Gastrocnemius medialis (tissue), 4 donors: Measurements from ENCODE around the gene AK2. TPM values are rescaled to one million over a fixed set of nuclear protein-coding genes. Genes with fewer than 3 reads are reported as not detected.

Experiments
- ATAC-seq, 2 donors: fragments of 150-250 bp; one replicate each; pipeline ENCODE4 v1.9.1; 2016
- DNase-seq, 2 donors: peaks; one replicate each; pipeline ENCODE4 v3.0.0-alpha.2; 2019
- H3K27ac ChIP-seq, 4 donors: fragments of 200-600 bp; sonication (generic); 1 replicate in 1 of 4; 2 replicates in 3 of 4; pipeline ENCODE4 v1.5.1; 2016 to 2018; ENCODE audit warnings: mild to moderate bottlenecking in 2 of 4, moderate library complexity in 1 of 4
- H3K27me3 ChIP-seq, 3 donors: fragments of 200-600 bp; sonication (generic) in 2 of 3; 1 replicate in 1 of 3; 2 replicates in 2 of 3; pipeline versions ENCODE4 v1.5.1 to v1.6.0; 2016 to 2019; ENCODE audit warnings: mild to moderate bottlenecking in 1 of 3, moderate library complexity in 1 of 3
- H3K36me3 ChIP-seq, 2 donors: fragments of 200-600 bp; sonication (generic) in 1 of 2; one replicate each; pipeline ENCODE4 v1.5.1; 2017 to 2018
- H3K4me1 ChIP-seq, 2 donors: fragments of 200-600 bp; sonication (generic) in 1 of 2; one replicate each; pipeline ENCODE4 v1.5.1; 2016 to 2017; ENCODE audit warnings: mild to moderate bottlenecking in 2 of 2
- H3K4me3 ChIP-seq, 4 donors: fragments of 200-600 bp; sonication (generic) in 3 of 4; 1 replicate in 1 of 4; 2 replicates in 3 of 4; pipeline ENCODE4 v1.5.1; 2016 to 2019; ENCODE audit warnings: mild to moderate bottlenecking in 2 of 4
- H3K9me3 ChIP-seq, 3 donors: fragments of 200-600 bp; sonication (generic) in 2 of 3; 1 replicate in 1 of 3; 2 replicates in 2 of 3; pipeline ENCODE4 v1.5.1; 2016 to 2019
- POLR2A ChIP-seq, 2 donors: fragments of 450-650 bp; IDR thresholded peaks; one replicate each; pipeline ENCODE4 v1.6.1; 2017; ENCODE audit warnings: antibody characterized with exemption in 2 of 2, mild to moderate bottlenecking in 2 of 2, moderate library complexity in 2 of 2
- in situ Hi-C, 4 donors: fragments of 200-750 bp; cut with MboI; loops; one replicate each; pipeline versions ENCODE4 v1.15.0 to v1.8.0; 2017; ENCODE audit warnings: low sequenced_read_pairs in 4 of 4
- intact Hi-C: fragments of 100-400 bp; cut with DNase I; formaldehyde crosslinking; loops from one replicate; pipeline ENCODE4 v1.15.1; 2023; ENCODE audit warnings: low total_unique reads
- total RNA-seq, 4 donors: library from RNA; depleted of rRNA; stranded (reverse); fragments of >200 nt; gene quantifications; one replicate each; pipeline versions ENCODE4 v1.1.0 to v1.2.3, GENCODE V29; 2016
- TF ChIP-seq, protein P1 (sequence below), 5 experiments: fragments of 450-650 bp in 3 of 5; fragments of 200-600 bp in 2 of 5; sonication (generic) in 2 of 5; IDR thresholded peaks in 4 of 5; conservative IDR thresholded peaks in 1 of 5; 1 replicate in 4 of 5; 2 replicates in 1 of 5; pipeline ENCODE4 v1.5.1; 2016 to 2019; ENCODE audit warnings: antibody characterized with exemption in 5 of 5, mild to moderate bottlenecking in 3 of 5, moderate library complexity in 3 of 5

AK2 gene
- total RNA-seq, 4 donors from 2014 or later, result 125 to 261 (median 152) TPM

- H3K4me3 ChIP-seq, result no peak overlapping the region
- no peak for TF ChIP-seq POLR2A (IDR thresholded peaks at IDR 0.05)
- TF ChIP-seq, protein P1, sequence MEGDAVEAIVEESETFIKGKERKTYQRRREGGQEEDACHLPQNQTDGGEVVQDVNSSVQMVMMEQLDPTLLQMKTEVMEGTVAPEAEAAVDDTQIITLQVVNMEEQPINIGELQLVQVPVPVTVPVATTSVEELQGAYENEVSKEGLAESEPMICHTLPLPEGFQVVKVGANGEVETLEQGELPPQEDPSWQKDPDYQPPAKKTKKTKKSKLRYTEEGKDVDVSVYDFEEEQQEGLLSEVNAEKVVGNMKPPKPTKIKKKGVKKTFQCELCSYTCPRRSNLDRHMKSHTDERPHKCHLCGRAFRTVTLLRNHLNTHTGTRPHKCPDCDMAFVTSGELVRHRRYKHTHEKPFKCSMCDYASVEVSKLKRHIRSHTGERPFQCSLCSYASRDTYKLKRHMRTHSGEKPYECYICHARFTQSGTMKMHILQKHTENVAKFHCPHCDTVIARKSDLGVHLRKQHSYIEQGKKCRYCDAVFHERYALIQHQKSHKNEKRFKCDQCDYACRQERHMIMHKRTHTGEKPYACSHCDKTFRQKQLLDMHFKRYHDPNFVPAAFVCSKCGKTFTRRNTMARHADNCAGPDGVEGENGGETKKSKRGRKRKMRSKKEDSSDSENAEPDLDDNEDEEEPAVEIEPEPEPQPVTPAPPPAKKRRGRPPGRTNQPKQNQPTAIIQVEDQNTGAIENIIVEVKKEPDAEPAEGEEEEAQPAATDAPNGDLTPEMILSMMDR (IDR thresholded peaks at IDR 0.05 in 4 of 5, conservative IDR thresholded peaks at IDR 0.05 in 1 of 5), result no peak
- intact Hi-C loops, result loop anchor here (5.0 kb wide), 2 partner anchors 78 to 297 kb away; partner anchors contain the start of gene RNF19B
- H3K36me3 ChIP-seq, result no peaks in the 10 kb centered on the region
- in situ Hi-C loops, result no loop called here
- DNase-seq (no peak), ATAC-seq (no peak)
- peaks cover 26 to 39% of the 10 kb centered on the region in 2 donors for H3K4me1 ChIP-seq
- no peak overlapping the region for H3K27ac ChIP-seq
- no peaks in the 10 kb centered on the region for H3K27me3 ChIP-seq
- no peaks in the 10 kb centered on the region for H3K9me3 ChIP-seq
Measured at GRCh38 chr1:33039840-33040239, 3.2 kb upstream of the AK2 start.

DNA sequence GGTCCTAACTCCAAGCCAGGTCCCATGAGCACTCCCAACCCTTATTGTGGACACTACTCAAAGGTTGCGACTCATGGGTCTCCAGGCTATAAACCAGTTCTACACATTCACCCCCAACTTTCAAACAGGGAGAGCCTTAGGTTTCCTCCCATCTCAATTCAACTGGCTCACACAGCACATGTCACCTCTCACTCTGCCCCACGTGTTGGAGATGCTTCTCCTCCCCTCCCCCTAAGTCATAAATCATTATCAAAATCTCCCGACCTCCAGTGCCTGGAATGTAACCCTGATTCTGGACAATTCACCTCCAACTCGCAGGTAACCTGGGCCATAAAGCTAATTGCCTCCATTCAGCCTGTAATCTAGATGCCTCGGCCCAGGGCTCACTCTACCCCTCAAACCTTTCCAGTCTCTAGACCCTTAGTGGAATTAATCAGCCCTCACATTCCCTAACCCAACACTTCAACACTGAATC is 595 bp downstream of the AK2 start:
- DNase-seq (peak in 1 of 2 donors; percentile 51), ATAC-seq (peak; percentile 47 to 52)
- TF ChIP-seq, protein P1 (IDR thresholded peaks at IDR 0.05 in 4 of 5, conservative IDR thresholded peaks at IDR 0.05 in 1 of 5), result no peak
- TF ChIP-seq POLR2A (IDR thresholded peaks at IDR 0.05), result no peak
- H3K4me3 ChIP-seq, result peak overlapping the region; percentile 78 to 99 (median 94)
- H3K36me3 ChIP-seq, result peaks cover 0 to 4% of the 10 kb centered on the region in 2 donors
- H3K27me3 ChIP-seq, result no peaks in the 10 kb centered on the region
- H3K4me1 ChIP-seq, result peaks cover 49 to 53% of the 10 kb centered on the region in 2 donors
- H3K9me3 ChIP-seq, result no peaks in the 10 kb centered on the region
- intact Hi-C loops (loop anchor here (1.0 to 5.0 kb wide), 3 partner anchors 19 to 301 kb away; partner anchors contain the start of gene RNF19B), in situ Hi-C loops (no loop called here)
- peak overlapping the region; percentile 95 to 99 (median 98) for H3K27ac ChIP-seq

DNA sequence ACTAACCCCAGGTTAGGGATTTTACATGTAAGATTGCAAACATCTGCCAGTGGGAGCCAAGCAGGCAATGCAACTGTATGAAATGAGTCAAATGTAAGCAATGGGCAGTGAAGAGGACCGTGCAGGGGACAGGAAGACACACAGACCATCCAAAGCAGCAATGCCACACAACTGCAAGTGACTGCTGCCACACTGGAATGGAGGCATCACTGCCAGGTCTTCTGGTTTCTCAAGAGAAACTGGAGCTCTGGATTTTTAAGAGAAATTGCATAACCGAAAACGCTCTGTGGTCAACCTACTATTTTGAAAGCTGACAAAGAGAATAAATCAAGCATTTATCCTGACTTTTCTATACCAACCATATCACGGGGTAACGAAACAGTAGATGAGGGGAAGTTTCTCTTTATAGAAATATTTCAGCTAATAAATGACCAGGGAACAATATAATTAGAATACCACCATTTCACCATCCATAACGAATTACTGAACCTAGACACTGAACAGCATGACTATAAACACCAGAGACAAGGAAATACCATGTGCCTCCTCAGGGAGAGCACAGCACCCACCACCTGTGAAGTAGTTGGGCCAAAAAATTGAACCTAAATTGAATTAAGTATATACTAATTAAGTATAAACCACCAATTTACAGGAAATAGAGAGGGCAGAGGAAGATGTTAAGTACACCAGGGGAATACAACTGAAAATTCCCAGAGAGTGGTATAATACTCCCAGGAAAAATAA is 4.4 kb downstream of the AK2 start:
- peak overlapping the region; percentile 87 to 98 (median 96) for H3K27ac ChIP-seq
- H3K4me1 ChIP-seq, result peaks cover 83 to 85% of the 10 kb centered on the region in 2 donors
- H3K27me3 ChIP-seq, result no peaks in the 10 kb centered on the region
- H3K9me3 ChIP-seq, result no peaks in the 10 kb centered on the region
- ATAC-seq (peak; percentile 50 to 61), DNase-seq (peak; percentile 69 to 80)
- intact Hi-C loops (loop anchor here (5.0 kb wide), 1 partner anchor 315 kb away; no protein-coding TSS in a partner anchor), in situ Hi-C loops (no loop called here)
- TF ChIP-seq, protein P1 (IDR thresholded peaks at IDR 0.05 in 4 of 5, conservative IDR thresholded peaks at IDR 0.05 in 1 of 5), result no peak
- no peak for TF ChIP-seq POLR2A (IDR thresholded peaks at IDR 0.05)
- peak overlapping the region in 1 of 4 donors; percentile 35 for H3K4me3 ChIP-seq
- peaks cover 0 to 4% of the 10 kb centered on the region in 2 donors for H3K36me3 ChIP-seq

DNA sequence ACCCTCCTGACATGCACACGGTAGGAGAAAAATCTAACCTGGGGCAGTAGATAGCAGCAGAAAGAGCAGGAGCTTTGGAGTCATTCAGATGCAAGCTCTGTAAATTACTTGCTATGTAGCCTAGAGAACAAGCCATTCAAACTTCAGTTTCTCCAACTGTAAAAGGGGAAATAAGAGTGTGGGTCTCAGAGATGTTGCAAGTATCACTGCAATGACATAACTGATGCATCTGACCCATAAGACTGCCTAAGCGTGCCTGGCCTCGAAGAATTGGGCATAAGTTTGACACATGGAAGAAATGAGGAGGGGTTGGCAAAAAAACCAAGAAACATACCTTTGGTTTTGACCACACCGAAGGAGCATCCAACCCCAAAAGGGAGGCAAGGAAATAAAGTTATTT is 5.2 kb downstream of the AK2 start:
- intact Hi-C loops, result loop anchor here (5.0 kb wide), 1 partner anchor 316 kb away; no protein-coding TSS in a partner anchor
- TF ChIP-seq, protein P1 (IDR thresholded peaks at IDR 0.05 in 4 of 5, conservative IDR thresholded peaks at IDR 0.05 in 1 of 5), result no peak
- no peak for TF ChIP-seq POLR2A (IDR thresholded peaks at IDR 0.05)
- Histone ChIP-seq H3K4me3 (peak overlapping the region in 1 of 4 donors; percentile 35), H3K4me1 (peaks cover 88 to 89% of the 10 kb centered on the region in 2 donors), H3K9me3 (no peaks in the 10 kb centered on the region), H3K36me3 (peaks cover 0 to 4% of the 10 kb centered on the region in 2 donors), H3K27ac (peak overlapping the region; percentile 87 to 98 (median 96)), H3K27me3 (no peaks in the 10 kb centered on the region)
- in situ Hi-C loops, result no loop called here
- ATAC-seq, result no peak
- DNase-seq, result no peak
